Measurements from ENCODE around the gene LINC00237. TPM values are rescaled to one million over a fixed set of nuclear protein-coding genes. Genes with fewer than 3 reads are reported as not detected.

Gene LINC00237
- total and polyA plus RNA-seq, 9 of the 15 experiments (the other 6 are each of a cell fraction or from before 2014, with no cell fraction given) = not detected

DNA sequence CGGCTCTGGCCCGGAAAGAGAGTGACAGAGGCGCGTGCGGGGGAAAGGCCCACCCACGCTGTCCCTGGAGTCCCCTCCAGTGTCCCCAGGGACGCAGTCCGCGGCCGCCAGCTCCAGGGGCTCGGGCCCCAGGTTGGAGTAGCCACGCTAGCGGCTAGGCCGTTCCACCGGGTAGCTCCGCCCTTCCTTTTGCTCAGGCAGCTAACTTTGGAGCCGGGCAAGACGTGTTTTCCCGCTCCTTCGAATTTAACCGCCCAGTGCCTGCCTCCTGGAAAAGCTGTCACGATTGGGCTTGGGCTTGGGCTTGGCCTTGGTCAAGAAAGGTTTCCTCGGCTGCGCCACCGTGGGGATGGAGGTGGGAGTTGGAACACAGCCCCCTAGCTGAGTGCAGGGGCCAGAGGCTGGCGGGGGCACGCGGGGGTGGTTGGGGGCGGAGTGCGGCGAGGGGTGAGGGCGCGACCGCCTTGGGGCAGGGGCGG, 4.7 kb downstream of the LINC00237 start:
- no TSS peak for BruUV-seq (replicated peaks)
- Histone ChIP-seq H3K79me2 (ENCODE audit: control insufficient read depth, insufficient read depth, low read length) (no peaks in the 10 kb centered on the region), H3K4me2 (ENCODE audit: insufficient read depth, low read length) (no peak overlapping the region), H3K4me1 (replicated peaks in 1 of 2; ENCODE audit: control insufficient read depth in 2 of 2, insufficient read depth in 2 of 2, low read length in 2 of 2) (peaks cover 0 to 24% of the 10 kb centered on the region in 2 experiments; a peak in 3 of 5 replicates), H3K9ac (ENCODE audit: insufficient read depth in 1 of 2, low read depth in 2 of 2, low read length in 2 of 2) (no peak overlapping the region), H3K27ac (ENCODE audit: extremely low read depth, low read depth, low read length) (no peak overlapping the region), H4K20me1 (replicated peaks; ENCODE audit: control insufficient read depth, insufficient read depth, low read length) (no peaks in the 10 kb centered on the region), H2AFZ (ENCODE audit: low read depth, low read length) (no peak overlapping the region), H3K36me3 (ENCODE audit: control insufficient read depth, insufficient read depth, low read length) (no peaks in the 10 kb centered on the region), H3K9me3 (replicated peaks; ENCODE audit: control insufficient read depth, insufficient read depth, low read depth, low read length) (no peaks in the 10 kb centered on the region), H3K27me3 (ENCODE audit: control insufficient read depth in 2 of 2, insufficient read depth in 2 of 2, low read length in 2 of 2) (peaks cover 5 to 17% of the 10 kb centered on the region in 2 experiments; a peak in 3 of 5 replicates), H3K4me3 (no peak overlapping the region), H3K9me1 (ENCODE audit: control insufficient read depth, insufficient read depth, low read length) (no peaks in the 10 kb centered on the region)
- intact Hi-C loops (cut with micrococcal nuclease) (no loop called here), in situ Hi-C loops (cut with MboI) (no loop called here)
- no peak for ATAC-seq
- FAIRE-seq = no peak
- ChIA-PET POLR2A (no interaction called here), CTCF (ENCODE audit: low intra/inter-chr PET ratio) (no interaction called here)
- 77% methylated on average over 5 of the region's 35 CpGs for WGBS (ENCODE audit: insufficient coverage, low coverage, missing lambda C conversion rate)
- DNase-seq (ENCODE audit: extremely low read depth in 1 of 4, low spot score in 3 of 4) = no peak
- TF ChIP-seq RUNX1 (IDR thresholded peaks at IDR 0.05; ENCODE audit: low read depth) (no peak), PRMT5 (CRISPR knock-in tag; IDR thresholded peaks at IDR 0.05) (no peak), DACH1 (IDR thresholded peaks at IDR 0.05; ENCODE audit: partially characterized antibody) (no peak), NFXL1 (CRISPR knock-in tag; IDR thresholded peaks at IDR 0.05) (no peak), CTBP1 (IDR thresholded peaks at IDR 0.05; ENCODE audit: borderline replicate concordance) (no peak), ZNF740 (CRISPR knock-in tag; IDR thresholded peaks at IDR 0.05) (no peak), ZNF740 (tag; IDR thresholded peaks at IDR 0.05) (no peak), KLF1 (tag; IDR thresholded peaks at IDR 0.05) (no peak), ZNF592 (IDR thresholded peaks at IDR 0.05) (no peak), ZNF408 (CRISPR knock-in tag; IDR thresholded peaks at IDR 0.05; ENCODE audit: low read depth) (no peak), RBBP5 (IDR thresholded peaks at IDR 0.05; ENCODE audit: borderline replicate concordance, insufficient read depth, low read length, poor library complexity, severe bottlenecking) (no peak), HNRNPL (IDR thresholded peaks at IDR 0.05; ENCODE audit: low read depth, low read length) (no peak), PTBP1 (IDR thresholded peaks at IDR 0.05; ENCODE audit: low read depth, low read length) (no peak), KDM2B (CRISPR knock-in tag; IDR thresholded peaks at IDR 0.05) (no peak)
- TF ChIP-seq, protein P1, sequence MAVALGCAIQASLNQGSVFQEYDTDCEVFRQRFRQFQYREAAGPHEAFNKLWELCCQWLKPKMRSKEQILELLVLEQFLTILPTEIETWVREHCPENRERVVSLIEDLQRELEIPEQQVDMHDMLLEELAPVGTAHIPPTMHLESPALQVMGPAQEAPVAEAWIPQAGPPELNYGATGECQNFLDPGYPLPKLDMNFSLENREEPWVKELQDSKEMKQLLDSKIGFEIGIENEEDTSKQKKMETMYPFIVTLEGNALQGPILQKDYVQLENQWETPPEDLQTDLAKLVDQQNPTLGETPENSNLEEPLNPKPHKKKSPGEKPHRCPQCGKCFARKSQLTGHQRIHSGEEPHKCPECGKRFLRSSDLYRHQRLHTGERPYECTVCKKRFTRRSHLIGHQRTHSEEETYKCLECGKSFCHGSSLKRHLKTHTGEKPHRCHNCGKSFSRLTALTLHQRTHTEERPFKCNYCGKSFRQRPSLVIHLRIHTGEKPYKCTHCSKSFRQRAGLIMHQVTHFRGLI (CRISPR knock-in tag; IDR thresholded peaks at IDR 0.05) = no peak
- TF ChIP-seq, protein P2, sequence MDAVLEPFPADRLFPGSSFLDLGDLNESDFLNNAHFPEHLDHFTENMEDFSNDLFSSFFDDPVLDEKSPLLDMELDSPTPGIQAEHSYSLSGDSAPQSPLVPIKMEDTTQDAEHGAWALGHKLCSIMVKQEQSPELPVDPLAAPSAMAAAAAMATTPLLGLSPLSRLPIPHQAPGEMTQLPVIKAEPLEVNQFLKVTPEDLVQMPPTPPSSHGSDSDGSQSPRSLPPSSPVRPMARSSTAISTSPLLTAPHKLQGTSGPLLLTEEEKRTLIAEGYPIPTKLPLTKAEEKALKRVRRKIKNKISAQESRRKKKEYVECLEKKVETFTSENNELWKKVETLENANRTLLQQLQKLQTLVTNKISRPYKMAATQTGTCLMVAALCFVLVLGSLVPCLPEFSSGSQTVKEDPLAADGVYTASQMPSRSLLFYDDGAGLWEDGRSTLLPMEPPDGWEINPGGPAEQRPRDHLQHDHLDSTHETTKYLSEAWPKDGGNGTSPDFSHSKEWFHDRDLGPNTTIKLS (IDR thresholded peaks at IDR 0.05; ENCODE audit: borderline replicate concordance, low read depth) = no peak
